Thyroid gland (tissue), 4 donors: ENCODE results near the gene UGT1A1.

Source experiments
- POLR2A ChIP-seq, 2 donors: fragments of 450-650 bp; IDR thresholded peaks; one replicate each; pipeline ENCODE4 v1.6.1; 2017; ENCODE audit warnings: antibody characterized with exemption in 2 of 2, mild to moderate bottlenecking in 2 of 2, moderate library complexity in 1 of 2
- TF ChIP-seq, protein P1 (sequence below), 6 experiments: fragments of 200-600 bp in 3 of 6; fragments of 450-650 bp in 3 of 6; sonication (generic) in 3 of 6; IDR thresholded peaks; one replicate each; pipeline ENCODE4 v1.5.1; 2016 to 2019; ENCODE audit warnings: antibody characterized with exemption in 6 of 6, mild to moderate bottlenecking in 2 of 6, inconsistent platforms in 1 of 6, moderate library complexity in 1 of 6

DNA sequence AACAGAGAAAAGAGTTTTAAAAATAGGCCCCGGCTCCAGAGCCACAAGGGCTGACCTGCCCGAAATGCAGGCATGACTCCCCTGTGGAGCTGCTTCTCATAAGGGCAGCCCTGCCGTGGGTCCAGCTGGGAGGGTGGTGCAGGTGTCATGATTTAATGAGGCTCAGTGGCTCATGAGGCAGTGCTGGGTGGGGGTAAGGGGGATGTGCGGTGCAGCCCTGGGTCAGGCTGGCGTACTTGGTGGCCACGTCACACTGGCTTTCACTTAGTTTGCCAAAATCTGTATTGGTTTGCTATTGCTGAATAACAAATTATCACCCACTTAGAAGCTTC is 60.7 kb downstream of the UGT1A1 start:
- TF ChIP-seq, protein P1, sequence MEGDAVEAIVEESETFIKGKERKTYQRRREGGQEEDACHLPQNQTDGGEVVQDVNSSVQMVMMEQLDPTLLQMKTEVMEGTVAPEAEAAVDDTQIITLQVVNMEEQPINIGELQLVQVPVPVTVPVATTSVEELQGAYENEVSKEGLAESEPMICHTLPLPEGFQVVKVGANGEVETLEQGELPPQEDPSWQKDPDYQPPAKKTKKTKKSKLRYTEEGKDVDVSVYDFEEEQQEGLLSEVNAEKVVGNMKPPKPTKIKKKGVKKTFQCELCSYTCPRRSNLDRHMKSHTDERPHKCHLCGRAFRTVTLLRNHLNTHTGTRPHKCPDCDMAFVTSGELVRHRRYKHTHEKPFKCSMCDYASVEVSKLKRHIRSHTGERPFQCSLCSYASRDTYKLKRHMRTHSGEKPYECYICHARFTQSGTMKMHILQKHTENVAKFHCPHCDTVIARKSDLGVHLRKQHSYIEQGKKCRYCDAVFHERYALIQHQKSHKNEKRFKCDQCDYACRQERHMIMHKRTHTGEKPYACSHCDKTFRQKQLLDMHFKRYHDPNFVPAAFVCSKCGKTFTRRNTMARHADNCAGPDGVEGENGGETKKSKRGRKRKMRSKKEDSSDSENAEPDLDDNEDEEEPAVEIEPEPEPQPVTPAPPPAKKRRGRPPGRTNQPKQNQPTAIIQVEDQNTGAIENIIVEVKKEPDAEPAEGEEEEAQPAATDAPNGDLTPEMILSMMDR (IDR thresholded peaks at IDR 0.05) = no peak
- no peak for TF ChIP-seq POLR2A (IDR thresholded peaks at IDR 0.05)
